LNCaP clone FGC (cell line): ENCODE results near the gene RAB3D.

Experiments used
- DNase-seq: peaks from one replicate; pipeline ENCODE4 v3.0.0-alpha.2; 2011; ENCODE audit warnings: low read depth
- H3K4me3 ChIP-seq: 2 replicates; pipeline ENCODE4 v1.5.1; 2011; ENCODE audit warnings: mild to moderate bottlenecking, low read depth, low read length, control low read depth
- TF ChIP-seq, protein P1 (sequence below): IDR thresholded peaks from 2 replicates; pipeline ENCODE4 v1.5.1; 2012; ENCODE audit warnings: mild to moderate bottlenecking; ENCODE audit not compliant: control insufficient read depth, insufficient read depth; ENCODE audit errors: extremely low read depth

The RAB3D gene

DNA sequence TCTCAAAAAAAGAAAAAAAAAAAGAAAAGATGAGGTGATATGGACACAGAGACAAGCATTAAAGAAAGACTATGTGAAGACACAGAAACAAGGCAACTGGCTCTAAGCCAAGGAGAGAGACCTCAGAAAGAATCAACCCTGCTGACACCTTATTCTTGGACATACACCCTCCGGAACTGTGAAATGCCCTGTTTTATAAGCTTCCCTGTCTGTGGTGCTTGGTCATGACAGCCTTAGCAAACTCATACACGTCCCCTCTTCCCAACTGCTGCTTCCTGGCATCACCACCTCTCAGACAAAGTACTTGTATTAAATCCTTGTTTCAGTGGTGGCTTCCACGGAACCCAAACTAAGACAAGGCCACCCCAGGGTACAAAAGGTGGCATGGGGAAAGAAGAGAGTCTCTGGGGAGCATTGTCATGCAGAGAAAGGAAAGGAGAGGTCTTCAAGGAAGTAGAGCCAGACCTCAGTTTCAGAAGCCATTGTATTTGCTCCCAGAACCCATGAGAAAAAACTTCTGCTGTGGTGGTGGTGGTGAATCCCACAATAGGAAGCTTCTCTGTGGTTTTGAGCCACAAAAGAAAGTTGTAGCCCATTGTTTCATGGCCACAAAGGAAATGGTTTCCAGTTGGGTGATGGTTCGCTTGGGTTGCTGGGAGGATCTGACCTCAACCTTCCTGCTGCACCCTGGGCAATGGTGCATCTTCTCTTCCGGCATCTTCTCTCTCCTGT, 59.8 kb downstream of the RAB3D start:
- H3K4me3 ChIP-seq = no peak overlapping the region
- TF ChIP-seq, protein P1, sequence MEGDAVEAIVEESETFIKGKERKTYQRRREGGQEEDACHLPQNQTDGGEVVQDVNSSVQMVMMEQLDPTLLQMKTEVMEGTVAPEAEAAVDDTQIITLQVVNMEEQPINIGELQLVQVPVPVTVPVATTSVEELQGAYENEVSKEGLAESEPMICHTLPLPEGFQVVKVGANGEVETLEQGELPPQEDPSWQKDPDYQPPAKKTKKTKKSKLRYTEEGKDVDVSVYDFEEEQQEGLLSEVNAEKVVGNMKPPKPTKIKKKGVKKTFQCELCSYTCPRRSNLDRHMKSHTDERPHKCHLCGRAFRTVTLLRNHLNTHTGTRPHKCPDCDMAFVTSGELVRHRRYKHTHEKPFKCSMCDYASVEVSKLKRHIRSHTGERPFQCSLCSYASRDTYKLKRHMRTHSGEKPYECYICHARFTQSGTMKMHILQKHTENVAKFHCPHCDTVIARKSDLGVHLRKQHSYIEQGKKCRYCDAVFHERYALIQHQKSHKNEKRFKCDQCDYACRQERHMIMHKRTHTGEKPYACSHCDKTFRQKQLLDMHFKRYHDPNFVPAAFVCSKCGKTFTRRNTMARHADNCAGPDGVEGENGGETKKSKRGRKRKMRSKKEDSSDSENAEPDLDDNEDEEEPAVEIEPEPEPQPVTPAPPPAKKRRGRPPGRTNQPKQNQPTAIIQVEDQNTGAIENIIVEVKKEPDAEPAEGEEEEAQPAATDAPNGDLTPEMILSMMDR = no peak
- DNase-seq = no peak

DNA sequence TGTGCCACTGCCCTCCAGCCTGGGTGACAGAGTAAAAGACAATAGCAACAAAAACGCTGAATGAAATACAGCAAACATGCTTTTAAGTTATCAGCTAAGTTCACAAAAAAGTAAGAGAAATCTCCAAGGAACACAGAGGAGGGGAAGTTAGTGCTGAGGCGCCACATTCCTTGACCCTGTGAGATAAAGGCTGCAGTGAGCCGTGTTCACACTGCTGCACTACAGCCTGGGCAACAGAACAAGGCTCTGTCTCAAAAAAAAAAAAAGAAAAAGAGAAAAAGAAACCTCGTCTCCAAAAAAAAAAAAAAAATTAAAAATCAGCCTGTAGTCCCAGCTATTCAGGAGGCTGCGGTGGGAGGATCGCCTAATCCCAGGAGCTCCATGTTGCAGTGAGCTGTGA, 60.8 kb downstream of the RAB3D start:
- no peak for DNase-seq
- H3K4me3 ChIP-seq = no peak overlapping the region
- TF ChIP-seq, protein P1 = no peak

DNA sequence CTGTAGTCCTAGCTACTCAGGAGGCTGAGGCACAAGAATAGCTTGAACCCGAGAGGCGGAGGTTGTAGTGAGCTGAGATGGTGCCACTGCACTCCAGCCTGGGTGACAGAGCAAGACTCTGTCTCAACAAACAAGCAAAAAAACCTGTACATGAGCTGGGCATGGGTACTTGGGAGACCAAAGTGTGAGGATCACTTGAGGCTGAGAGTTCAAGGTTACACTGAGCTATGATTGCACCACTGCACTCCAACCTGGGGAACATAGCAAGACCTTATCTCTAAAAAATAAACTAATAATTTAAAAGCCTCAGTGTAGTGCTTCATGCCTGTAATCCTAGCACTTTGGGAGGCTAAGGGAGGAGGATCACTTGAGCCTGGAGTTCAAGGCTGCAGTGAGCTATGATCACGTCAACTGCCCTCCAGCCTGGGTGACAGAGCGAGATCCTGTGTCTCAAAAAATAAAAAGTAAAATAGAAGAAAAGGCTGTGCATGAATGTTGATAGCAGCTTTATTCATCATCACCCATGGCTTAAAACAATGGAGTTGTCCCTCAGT, 64.8 kb downstream of the RAB3D start:
- no peak overlapping the region for H3K4me3 ChIP-seq
- TF ChIP-seq, protein P1 = no peak
- DNase-seq = no peak

DNA sequence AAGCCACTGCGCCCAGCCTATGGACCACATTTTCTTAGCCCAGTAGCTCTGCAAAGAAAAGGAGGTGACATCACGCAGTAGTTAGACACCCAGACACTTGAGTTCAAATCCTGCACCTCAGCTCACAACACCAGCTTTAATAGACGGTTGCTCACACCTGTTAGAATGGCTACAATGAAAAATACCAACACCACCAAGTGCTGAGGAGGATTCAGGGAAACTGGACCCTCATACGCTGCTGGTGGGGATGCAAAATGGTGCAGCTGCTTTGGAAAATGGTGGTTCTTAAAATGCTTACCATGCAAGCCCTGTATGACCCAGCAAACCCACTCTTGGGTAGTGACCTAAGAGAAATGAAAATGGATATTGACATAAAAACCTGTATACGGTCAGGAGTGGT, 65.5 kb downstream of the RAB3D start:
- TF ChIP-seq, protein P1 = no peak
- no peak for DNase-seq
- H3K4me3 ChIP-seq = no peak overlapping the region

DNA sequence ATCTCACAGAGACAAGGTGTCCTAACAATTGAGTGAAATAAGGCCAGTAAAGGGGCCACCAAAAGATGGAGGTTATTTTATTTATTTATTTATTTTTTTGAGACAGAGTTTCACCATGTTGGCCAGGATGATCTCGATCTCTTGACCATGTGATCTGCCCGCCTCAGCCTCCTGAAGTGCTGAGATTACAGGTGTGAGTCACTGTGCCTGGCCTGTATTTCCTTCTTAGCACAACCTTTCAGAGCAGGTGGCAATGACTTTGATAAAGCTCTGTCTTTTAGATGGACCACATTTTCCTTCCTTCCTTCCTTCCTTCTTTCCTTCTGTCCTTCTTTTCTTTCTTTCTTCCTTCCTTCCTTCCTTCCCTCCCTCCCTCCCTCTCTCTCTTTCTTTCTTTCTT, 66.2 kb downstream of the RAB3D start:
- TF ChIP-seq, protein P1 = no peak
- no peak for DNase-seq
- H3K4me3 ChIP-seq = no peak overlapping the region
